Testis (tissue), 2 donors: Measurements from ENCODE around the gene NFIA.

Experiments used
- CTCF ChIP-seq, 3 experiments: fragments of 450-650 bp in 2 of 3; fragments of 200-600 bp in 1 of 3; sonication (generic) in 1 of 3; IDR thresholded peaks; one replicate each; pipeline ENCODE4 v1.5.1; 2016 to 2019; ENCODE audit warnings: antibody characterized with exemption in 3 of 3, mild to moderate bottlenecking in 2 of 3, moderate library complexity in 1 of 3
- POLR2A ChIP-seq: fragments of 450-650 bp; IDR thresholded peaks from one replicate; pipeline ENCODE4 v1.6.1; 2017; ENCODE audit warnings: antibody characterized with exemption, mild to moderate bottlenecking, moderate library complexity

DNA sequence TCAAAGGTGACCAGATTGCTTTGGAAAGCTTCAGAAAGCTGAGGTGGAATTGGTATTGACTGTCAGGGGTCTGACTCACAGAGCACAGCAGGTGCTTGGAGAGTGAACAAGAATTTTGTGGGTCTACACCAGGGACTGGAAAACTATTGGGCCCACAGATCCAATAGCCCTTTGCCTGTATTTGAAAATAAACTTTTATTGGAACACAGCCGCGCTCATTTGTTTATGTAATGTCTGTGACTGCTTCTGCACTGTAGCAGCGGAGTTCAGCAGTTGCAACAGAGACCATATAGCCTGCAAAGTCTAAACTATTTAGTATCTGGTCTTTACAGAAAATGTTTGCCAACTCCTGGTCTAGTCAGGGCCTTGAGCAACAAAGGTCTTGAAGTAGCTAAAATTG, 315.6 kb downstream of the NFIA start:
- TF ChIP-seq POLR2A (no peak), CTCF (IDR thresholded peaks at IDR 0.05) (no peak)
